ENCODE measurements around the gene ARHGAP18.
"Not testable (repeated sequence)": the region's sequence is repeated elsewhere in the genome, so short reads cannot be mapped to it uniquely, and the experiment has no call there.

The ARHGAP18 gene

GRCh38 chr6:129578315-129578714, 131.7 kb downstream of the ARHGAP18 start:
- DNase-seq (ENCODE audit: low read depth) = no peak

DNA sequence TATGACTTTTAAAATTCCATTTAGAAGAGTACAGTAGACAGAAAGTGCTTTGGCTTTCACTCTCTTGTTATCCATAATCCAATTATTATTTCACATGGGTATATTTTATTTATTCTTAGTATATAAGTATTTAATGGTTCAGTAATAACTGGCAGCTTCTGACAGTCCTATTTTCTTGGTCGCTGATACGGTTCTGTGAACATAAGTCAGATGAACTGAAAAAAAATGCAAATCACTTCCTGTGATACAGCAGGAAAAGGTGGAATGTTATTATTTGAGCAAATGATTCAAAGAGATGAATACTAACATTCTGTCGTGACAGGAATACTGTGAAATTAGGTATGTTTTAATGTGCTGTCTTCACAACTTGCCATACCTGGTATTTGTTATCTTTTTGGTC, 132.3 kb downstream of the ARHGAP18 start:
- no peak for DNase-seq (ENCODE audit: low read depth)

DNA sequence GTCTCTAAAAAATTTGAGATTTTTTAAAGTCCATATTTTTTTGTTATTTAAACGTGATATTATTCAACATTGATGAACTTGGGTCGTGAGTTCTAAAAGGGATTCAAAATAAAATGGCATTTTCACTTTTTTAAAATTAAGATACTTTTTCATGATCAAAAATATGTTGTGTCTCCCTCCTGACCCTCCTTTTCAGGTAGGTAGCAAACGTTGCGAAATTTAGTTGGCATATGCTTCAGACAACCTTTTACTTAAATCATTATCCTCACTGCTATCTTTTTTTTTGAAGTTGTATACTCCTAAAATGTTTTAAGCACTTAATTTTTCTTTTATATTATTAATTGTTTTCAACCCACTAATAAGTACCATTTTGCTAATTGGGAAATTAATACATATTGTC, 133.5 kb downstream of the ARHGAP18 start:
- DNase-seq (ENCODE audit: low read depth) = no peak

GRCh38 chr6:129575378-129576118, 134.4 kb downstream of the ARHGAP18 start:
- no peak for DNase-seq (ENCODE audit: low read depth)

DNA sequence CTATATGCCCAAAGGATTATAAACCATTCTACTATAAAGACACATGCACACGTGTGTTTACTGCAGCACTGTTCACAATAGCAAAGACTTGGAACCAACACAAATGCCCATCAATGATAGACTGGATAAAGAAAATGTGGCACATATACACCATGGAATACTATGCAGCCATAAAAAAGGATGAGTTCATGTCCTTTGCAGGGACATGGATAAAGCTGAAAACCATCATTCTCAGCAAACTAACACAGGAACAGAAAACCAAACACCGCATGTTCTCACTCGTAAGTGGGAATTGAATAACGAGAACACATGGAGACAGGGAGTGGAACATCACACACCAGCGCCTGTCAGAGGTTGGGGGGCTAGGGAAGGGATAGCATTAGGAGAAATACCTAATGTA, 135.4 kb downstream of the ARHGAP18 start:
- DNase-seq (ENCODE audit: low read depth) = not testable (repeated sequence)

DNA sequence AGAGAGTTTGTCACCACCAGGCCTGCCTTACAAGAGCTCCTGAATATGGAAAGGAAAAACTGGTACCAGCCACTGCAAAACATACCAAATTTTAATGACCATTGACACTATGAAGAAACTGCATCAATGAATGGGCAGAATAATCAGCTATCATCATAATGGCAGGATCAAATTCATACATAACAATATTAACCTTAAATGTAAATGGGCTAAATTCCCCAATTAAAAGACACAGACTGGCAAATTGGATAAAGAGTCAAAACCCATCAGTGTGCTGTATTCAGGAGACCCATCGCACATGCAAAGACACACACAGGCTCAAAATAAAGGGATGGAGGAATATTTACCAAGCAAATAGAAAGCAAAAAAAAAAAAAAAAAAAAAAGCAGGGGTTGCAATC, 139.0 kb downstream of the ARHGAP18 start:
- not testable (repeated sequence) for DNase-seq (ENCODE audit: low read depth)

DNA sequence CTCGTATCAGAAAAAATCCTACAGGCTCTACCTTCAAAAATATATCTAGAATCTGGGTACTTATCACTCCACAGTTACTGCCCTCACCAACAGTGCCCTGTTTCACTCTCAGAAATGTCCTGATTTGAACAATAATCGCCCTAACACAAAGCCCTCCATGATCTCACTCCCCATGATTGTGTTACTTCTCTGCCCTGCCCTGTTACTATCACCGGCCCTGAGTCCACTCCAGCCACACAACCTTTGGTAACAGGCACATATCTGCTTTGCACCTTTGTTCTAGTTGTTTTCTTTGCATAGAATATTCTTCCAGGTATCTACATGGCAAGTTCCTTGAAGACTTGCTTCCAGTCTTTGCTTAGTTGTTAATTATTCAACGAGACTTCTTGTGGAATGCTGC, 142.0 kb downstream of the ARHGAP18 start:
- no peak for DNase-seq (ENCODE audit: low read depth)

GRCh38 chr6:129567374-129567773, 142.6 kb downstream of the ARHGAP18 start:
- DNase-seq (ENCODE audit: low read depth) = no peak

GRCh38 chr6:129565811-129566210, 144.2 kb downstream of the ARHGAP18 start:
- no peak for DNase-seq (ENCODE audit: low read depth)

DNA sequence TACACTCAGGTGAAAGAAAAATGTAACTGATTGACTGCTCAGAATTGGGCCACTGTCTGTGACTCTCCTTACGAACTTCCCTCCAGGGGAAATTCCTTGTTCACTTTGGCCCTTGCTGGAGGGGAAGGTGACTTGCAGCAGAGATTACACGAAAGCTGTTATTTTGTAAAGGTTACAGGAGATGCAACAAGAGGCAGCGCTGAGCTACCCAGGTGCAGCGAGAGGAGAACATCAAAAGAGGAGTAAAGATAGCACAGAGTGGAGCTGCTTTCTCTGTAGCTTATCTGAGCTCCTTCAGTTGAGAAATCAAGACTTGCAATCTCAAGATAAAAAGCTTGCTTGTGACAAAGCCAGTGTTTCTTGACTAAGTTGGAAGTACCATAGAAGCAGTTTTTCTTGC, 144.6 kb downstream of the ARHGAP18 start:
- DNase-seq (ENCODE audit: low read depth) = no peak

DNA sequence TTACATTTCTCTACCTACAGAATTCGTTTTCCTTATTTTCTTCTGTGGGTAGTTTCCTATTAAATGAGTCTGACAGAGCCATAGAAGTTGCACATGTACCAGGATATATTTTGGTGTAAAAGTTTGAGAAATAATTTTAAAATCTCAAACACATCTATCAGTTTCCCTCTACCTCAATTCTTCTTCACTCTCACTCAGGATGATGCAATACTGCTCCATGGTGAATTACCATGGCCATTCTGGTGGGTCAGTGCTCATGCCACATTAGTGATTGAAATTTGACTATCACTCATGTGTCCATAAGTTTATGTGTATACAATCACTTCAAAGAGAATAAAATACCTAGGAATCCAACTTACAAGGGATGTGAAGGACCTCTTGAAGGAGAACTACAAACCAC, 151.7 kb downstream of the ARHGAP18 start:
- no peak for DNase-seq (ENCODE audit: low read depth)

DNA sequence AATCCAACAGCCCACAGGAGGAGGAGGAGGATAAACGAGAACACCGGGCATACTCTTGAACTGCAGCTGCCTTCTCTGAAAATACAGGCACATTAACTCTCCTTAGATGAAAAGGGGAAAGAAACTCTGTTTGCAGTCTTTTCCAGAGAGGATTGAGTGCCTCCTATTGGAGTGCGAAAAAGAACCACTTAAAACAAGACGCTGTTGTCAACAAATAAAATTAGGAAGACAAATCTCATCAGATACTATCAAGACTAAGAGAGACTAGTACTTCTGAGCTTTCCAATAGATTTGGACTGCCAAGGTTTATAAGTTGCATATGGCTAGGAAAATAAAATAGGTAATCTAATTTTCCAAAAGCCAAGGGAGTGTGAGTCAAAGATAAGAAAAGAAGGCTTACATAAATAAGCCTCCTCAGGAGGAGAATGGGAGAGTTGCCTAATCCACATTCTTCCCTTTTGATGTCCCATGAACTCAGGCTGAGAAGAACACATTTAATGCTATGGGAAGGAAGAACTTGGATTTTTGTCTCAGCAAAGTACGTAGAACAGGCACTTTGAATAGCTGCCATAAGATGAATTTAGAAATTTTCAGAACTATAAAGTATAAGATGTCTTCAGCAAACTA, 154.7 kb downstream of the ARHGAP18 start:
- DNase-seq (ENCODE audit: low read depth) = no peak

DNA sequence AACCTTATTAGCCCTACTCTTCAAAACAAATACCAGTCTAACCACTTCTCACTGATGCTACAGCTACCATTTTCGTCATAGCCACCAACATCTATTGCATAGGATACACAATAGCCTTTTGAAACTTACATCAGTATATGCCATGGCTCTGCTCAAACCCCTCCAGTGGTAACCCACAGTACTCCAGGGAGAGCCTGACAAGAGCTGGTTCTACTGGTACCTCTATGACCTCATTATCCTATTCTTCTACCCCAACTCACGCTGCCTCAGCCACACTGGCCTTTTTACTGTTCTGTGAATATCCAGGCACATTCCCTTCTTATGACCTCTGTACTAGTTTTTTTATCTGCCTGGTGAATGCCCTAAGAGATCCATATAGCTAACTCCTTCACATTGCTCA, 157.6 kb downstream of the ARHGAP18 start:
- DNase-seq (ENCODE audit: low read depth) = no peak

DNA sequence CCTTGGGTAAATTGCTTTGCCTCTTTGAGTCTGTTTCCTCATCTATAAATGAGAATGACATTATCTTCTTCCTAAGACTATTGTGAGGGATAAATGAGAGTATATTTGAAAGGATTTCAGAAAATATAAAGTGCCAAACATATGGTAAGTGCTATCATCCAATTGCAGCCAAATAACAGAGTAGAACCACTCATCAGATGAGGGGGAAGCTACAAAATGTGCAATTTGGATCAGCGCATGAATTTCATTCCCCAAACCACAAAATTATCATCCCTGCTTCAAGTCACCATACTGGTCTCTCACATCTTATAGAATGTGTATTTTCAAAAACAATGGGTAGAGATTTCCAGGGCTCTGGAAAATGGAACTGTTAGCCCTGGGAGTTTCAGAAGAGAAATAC, 158.5 kb downstream of the ARHGAP18 start:
- no peak for DNase-seq (ENCODE audit: low read depth)

GRCh38 chr6:129546702-129547101, 163.3 kb downstream of the ARHGAP18 start:
- DNase-seq (ENCODE audit: low read depth) = no peak

GRCh38 chr6:129544892-129545612, 164.9 kb downstream of the ARHGAP18 start:
- DNase-seq (ENCODE audit: low read depth) = no peak

GRCh38 chr6:129543981-129544380, 166.0 kb downstream of the ARHGAP18 start:
- no peak for DNase-seq (ENCODE audit: low read depth)

DNA sequence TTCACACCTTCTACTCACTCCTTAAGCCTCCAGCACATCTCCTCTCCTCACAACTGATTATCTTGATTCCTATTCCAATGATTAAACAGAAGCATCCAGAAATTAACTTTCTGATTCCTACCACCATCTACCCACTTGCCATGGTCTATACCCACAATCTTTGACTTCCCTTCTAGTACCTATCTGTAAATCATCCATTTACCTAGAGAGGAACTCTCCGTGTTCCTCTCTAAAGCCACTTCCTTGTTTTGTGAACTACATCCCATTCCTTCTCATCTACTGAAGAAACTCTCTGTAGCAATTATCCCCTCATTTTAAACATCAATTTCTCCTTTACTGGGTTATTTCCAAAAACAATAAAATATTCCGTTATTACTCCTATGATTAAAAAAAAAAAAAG, 167.3 kb downstream of the ARHGAP18 start:
- DNase-seq (ENCODE audit: low read depth) = no peak

GRCh38 chr6:129539032-129539431, 170.9 kb downstream of the ARHGAP18 start:
- DNase-seq (ENCODE audit: low read depth) = no peak

DNA sequence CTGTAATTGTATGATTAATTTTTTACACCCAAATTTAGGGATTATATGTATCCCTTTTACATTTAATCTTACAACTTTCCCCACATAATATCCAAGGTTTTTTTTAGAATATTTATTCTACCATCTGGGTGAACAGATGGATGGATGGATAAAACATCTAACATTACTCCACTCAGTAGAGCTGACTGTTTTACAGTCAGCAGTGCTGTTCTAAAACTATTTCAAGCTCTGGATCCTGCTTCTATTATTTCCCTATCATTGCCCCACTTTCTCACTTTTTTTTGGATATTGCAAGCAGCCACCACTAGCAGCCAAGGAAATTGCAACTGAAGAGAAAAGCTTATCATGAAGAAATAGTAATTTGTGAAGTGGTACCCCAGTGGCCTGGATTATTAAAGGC, 173.7 kb downstream of the ARHGAP18 start:
- no peak for DNase-seq (ENCODE audit: low read depth)

GRCh38 chr6:129534926-129535325, 175.1 kb downstream of the ARHGAP18 start:
- no peak for DNase-seq (ENCODE audit: low read depth)
